AG09309 (cell line): ENCODE results near the gene MAGI2.

Experiments
- DNase-seq: peaks from one replicate; pipeline ENCODE4 v3.0.0-alpha.2; 2010; ENCODE audit warnings: low read depth
- H3K4me3 ChIP-seq: 2 replicates; pipeline ENCODE4 v1.5.1; 2011; ENCODE audit warnings: mild to moderate bottlenecking, low read depth, low read length, moderate library complexity; ENCODE audit not compliant: control insufficient read depth
- TF ChIP-seq, protein P1 (sequence below): IDR thresholded peaks from 2 replicates; pipeline ENCODE4 v1.5.1; 2011; ENCODE audit warnings: mild to moderate bottlenecking, low read depth, low read length, inconsistent platforms; ENCODE audit not compliant: insufficient read depth, control insufficient read depth; ENCODE audit errors: missing control alignments

MAGI2 gene

DNA sequence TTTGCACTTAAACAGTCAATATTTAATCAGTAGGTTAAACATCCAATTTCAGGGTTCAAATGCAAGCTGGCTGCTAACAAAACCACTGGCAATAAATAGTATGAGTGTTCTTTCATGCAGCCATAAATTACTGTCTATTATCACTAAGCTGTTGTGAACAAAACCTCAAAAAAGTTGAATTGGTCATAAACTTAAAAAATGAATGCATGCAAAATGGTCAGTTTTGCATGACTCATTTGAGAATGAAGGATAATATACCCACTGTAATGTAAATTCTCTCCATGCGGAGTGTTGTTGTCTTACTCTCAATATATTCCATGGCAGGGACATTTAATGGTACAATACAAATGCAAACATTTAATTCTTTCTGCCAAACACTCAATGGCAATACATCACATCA, 226.4 kb downstream of the MAGI2 start:
- TF ChIP-seq, protein P1, sequence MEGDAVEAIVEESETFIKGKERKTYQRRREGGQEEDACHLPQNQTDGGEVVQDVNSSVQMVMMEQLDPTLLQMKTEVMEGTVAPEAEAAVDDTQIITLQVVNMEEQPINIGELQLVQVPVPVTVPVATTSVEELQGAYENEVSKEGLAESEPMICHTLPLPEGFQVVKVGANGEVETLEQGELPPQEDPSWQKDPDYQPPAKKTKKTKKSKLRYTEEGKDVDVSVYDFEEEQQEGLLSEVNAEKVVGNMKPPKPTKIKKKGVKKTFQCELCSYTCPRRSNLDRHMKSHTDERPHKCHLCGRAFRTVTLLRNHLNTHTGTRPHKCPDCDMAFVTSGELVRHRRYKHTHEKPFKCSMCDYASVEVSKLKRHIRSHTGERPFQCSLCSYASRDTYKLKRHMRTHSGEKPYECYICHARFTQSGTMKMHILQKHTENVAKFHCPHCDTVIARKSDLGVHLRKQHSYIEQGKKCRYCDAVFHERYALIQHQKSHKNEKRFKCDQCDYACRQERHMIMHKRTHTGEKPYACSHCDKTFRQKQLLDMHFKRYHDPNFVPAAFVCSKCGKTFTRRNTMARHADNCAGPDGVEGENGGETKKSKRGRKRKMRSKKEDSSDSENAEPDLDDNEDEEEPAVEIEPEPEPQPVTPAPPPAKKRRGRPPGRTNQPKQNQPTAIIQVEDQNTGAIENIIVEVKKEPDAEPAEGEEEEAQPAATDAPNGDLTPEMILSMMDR: no peak
- no peak overlapping the region for H3K4me3 ChIP-seq
- peak; percentile 46 for DNase-seq

DNA sequence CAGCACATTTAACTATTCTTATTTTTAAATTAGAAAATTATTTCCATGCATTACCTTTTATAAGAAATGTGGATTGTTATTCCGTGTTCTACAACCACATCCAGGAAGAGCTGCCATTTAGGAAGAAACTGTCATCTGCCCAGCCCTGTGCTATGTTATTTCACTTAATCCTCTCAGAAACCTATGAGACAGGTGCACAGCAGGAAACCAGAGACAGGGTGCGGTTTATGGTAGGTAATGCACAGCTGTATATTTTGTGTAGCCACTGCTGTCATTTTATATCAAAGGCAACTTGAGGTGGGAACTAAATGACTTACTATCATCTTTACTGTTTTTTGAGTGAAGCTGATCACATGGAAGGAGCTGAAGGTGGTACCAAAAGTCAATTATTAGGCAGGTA, 232.3 kb downstream of the MAGI2 start:
- no peak overlapping the region for H3K4me3 ChIP-seq
- TF ChIP-seq, protein P1: no peak
- DNase-seq: no peak

DNA sequence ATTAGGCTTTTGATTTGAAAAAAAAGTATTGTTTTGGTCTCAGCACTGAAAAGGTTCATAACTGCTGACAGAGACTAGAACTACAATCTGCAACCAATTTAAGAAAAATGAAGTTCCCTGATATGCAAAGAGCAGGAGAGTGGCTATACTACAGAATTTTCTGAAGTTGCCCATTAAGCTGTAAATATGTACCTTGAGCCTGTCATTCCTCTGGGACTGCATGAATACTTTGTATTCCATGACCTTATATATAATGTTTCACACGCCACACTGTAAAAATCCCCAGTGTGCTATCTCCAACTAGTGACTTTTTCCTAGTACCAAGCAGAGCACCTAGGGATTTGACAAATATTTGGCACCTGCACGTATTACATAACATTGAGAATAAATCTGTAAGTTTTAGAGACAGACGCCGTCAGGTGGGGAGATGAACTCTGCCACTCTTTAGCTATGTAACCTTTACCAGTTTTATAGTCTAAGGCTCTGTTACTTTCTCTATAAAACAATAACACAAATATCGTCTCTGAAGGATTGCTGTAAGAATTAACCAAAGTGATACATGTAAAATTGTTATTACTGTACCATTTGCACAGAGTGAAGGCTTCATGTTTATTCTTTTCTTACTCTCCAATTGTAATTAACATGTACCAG, 235.4 kb downstream of the MAGI2 start:
- TF ChIP-seq, protein P1: no peak
- no peak overlapping the region for H3K4me3 ChIP-seq
- DNase-seq: no peak

DNA sequence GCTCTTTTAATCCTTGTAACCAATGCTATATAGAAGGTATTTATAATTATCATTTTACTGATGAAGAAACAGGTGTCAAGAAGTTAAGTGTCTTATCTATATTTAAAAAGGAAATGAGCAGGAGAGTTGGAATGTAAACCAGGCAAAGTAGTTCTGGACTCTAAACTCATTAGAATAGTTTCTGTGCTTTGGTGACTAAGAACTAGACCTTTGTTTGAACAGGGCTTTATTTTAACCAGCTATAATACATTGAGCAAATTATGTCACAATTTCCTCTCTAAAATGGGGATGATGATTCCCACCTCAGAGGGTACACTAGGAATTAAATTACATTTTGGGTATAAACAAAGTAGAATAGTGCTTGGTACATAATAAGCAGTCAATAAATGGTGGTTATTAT, 236.0 kb downstream of the MAGI2 start:
- TF ChIP-seq, protein P1: no peak
- H3K4me3 ChIP-seq: no peak overlapping the region
- no peak for DNase-seq

DNA sequence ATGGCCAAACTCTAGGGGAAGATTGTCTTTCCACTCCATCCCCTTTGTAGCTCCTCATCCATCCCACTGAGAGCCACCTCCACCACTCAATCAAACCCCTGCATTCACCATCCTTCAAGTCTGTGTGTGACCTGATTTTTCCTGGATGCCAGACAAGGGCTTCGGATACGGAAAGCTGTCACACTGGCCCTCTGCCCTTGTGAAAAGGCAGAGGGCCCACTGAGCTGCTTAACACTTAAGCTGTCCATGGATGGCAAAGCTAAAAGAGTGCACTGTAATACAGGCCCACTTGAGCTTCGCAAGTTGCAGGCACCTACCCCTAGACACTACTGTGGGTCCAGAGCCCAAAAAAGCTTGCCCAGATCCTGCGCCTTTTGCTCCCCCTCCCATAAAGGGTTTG, 237.2 kb downstream of the MAGI2 start:
- no peak overlapping the region for H3K4me3 ChIP-seq
- TF ChIP-seq, protein P1: no peak
- no peak for DNase-seq

DNA sequence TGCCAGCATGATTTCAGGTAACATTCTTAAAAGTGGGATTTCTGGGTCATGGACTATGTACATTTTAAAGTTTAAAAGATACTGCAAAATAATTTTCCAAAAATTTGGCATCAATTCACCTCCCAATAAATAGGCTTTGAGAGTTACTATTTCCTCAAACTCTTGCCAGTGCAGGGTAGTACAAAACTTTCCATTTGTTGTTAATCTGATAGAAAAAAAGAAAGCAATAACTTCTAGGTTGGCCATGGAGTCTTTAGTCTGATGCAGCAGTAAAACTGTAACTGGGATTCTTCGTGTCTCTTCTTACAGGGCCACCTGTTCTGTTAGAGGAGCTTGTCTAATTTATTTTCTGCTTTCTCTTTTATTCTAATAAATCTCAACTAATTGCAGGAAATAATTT, 241.1 kb downstream of the MAGI2 start:
- TF ChIP-seq, protein P1: no peak
- DNase-seq: no peak
- no peak overlapping the region for H3K4me3 ChIP-seq

DNA sequence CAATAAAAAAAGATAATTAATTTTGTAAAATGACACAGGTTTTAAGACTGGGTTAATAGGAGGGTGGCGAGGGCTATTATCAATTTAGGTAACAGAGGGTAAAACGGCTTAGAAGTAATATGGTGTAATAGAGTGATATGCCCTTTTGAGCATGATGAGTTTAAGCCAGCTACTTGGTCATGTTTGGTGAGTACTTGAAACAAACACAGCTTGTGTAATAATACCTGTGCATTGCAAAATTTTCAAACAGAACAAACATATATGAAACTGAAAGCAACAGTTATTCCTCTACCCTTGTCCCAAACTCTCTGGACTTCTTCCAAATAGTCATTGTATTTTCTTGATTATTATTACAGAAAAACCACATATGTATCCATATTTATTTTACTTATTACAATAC, 241.7 kb downstream of the MAGI2 start:
- H3K4me3 ChIP-seq: no peak overlapping the region
- no peak for DNase-seq
- TF ChIP-seq, protein P1: no peak
